LNCaP clone FGC (cell line): Measurements from ENCODE around the gene KRT86.
A peak's percentile ranks its signal among the peaks of the same experiment; 100 is the strongest.

Source experiments
- DNase-seq: peaks from one replicate; pipeline ENCODE4 v3.0.0-alpha.2; 2011; ENCODE audit warnings: low read depth
- H3K4me3 ChIP-seq: 2 replicates; pipeline ENCODE4 v1.5.1; 2011; ENCODE audit warnings: mild to moderate bottlenecking, low read depth, low read length, control low read depth
- CTCF ChIP-seq: IDR thresholded peaks from 2 replicates; pipeline ENCODE4 v1.5.1; 2012; ENCODE audit warnings: mild to moderate bottlenecking; ENCODE audit not compliant: control insufficient read depth, insufficient read depth; ENCODE audit errors: extremely low read depth

KRT86 gene

GRCh38 chr12:52274521-52275120 is at the start of gene KRT86:
Gene KRT86 (plus strand): TSS chr12:52274645. CDS start chr12:52301917, 27,272 bp downstream.
- no peak for DNase-seq
- no peak for TF ChIP-seq CTCF
- H3K4me3 ChIP-seq, result no peak within 1 kb of the TSS

GRCh38 chr12:52225752-52226151 is 48.7 kb upstream of the KRT86 start:
- H3K4me3 ChIP-seq, result no peak overlapping the region
- DNase-seq, result peak; percentile 21
- no peak for TF ChIP-seq CTCF

GRCh38 chr12:52226446-52226845 is 48.0 kb upstream of the KRT86 start:
- no peak for DNase-seq
- no peak for TF ChIP-seq CTCF
- no peak overlapping the region for H3K4me3 ChIP-seq

- H3K4me3 ChIP-seq, result no peak overlapping the region
- no peak for DNase-seq
- TF ChIP-seq CTCF, result no peak
Measured at GRCh38 chr12:52227606-52228166, 46.8 kb upstream of the KRT86 start.

- peak; percentile 77 for DNase-seq
- no peak overlapping the region for H3K4me3 ChIP-seq
- no peak for TF ChIP-seq CTCF
Measured at GRCh38 chr12:52228366-52228765, 46.1 kb upstream of the KRT86 start.

GRCh38 chr12:52228931-52229330 is 45.5 kb upstream of the KRT86 start:
- H3K4me3 ChIP-seq, result no peak overlapping the region
- no peak for TF ChIP-seq CTCF
- no peak for DNase-seq

GRCh38 chr12:52229836-52230343 is 44.6 kb upstream of the KRT86 start:
- TF ChIP-seq CTCF, result no peak
- no peak overlapping the region for H3K4me3 ChIP-seq
- no peak for DNase-seq
